Astrocyte of the hippocampus (primary cell): ENCODE data around the gene MAP2K5.

ENCODE experiments used
- DNase-seq: peaks from one replicate; pipeline ENCODE4 v3.0.0; 2011; ENCODE audit warnings: low read depth, low spot score

The MAP2K5 gene

DNA sequence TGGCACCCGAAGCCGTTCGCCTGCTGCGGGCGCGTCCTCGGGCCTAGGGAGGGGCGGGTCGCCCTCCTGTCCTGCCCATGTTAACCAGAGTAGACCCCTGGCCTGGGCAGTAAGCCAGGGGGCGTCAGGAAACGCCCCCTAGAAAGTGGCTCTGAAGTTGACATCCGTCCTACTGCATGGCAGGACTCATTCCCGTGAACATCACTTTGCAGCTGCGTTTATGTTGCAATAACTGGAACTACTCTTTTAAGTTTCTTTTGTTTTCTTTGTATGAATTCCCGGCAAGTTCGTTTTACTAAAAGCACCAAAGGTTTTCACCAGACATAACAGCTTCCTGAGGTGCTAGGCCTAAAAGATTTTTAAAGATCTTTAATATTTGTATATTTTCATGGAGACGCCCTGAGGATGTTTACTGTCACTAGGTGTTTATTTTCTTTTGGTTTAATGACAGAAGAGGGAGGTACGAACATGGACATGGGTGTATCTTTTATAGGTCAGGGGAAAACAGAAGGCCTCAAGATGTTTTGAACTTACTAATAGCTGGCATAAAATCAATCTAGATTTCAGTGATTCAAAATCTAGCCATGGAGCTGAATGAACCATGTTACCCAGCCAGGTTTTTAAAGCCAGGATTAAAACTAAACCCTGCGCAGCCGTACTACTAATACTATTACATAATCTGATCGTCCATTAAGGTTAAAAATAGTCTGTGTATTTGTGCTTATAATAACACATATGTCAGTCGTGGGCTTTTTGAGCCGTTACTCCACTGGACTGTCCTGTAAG is 20.5 kb upstream of the MAP2K5 start:
- peak; percentile 25 for DNase-seq

DNA sequence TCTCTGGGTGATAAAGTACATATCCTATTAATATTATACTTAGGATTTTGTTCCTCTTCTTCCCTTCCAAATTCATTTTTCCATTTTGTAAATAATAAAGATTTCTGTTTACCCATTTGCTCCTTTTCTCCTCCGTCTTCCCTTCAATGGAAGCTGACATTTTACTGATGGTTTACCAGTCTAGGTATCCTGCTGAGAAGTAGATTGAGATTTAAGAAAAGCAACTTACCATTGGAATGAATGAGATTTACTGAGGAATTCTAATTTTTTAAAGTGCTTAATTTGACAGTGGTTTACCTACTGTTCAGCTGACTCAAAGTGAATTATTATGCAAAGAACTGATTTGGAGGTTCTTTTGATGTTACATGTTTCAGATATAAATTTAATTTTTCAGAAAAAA is 19.2 kb upstream of the MAP2K5 start:
- DNase-seq, result no peak

DNA sequence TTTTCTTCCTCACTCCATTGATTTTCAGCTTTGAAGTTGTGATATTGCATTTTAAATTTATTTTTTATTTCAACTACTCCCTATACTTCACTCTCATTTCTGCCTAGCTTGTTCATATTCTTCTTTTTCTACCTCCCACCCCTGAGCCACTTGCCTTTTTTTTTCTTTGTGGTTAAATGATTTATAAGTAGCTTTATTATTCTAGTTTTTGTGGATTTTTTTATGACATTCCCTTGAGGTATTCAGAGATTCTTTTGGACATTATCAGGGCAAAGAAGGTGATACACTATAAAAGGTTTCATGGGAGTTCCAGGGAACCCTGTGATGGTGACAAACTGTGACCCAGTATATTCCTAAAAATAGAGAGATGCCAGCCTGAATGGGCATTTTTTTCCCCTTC is 18.3 kb upstream of the MAP2K5 start:
- no peak for DNase-seq

DNA sequence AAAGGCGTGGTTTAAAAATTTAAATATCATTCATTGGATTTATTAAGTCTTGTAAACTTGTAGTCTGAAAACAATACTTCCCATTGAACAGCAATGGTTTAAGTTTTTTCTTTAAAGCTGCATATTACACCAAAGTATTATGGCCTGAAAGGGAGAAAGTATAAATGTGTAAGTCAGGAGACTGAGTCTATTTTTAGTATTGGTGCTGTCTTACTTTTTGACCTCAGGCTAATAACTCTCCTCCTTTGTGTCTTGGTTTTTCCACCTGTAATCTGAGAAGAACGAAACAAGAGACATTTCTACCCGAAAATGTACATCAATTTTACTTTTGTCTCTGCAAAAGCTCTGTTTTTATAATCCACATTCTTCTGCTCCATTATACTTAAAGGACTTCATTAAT is 14.0 kb upstream of the MAP2K5 start:
- DNase-seq, result no peak

DNA sequence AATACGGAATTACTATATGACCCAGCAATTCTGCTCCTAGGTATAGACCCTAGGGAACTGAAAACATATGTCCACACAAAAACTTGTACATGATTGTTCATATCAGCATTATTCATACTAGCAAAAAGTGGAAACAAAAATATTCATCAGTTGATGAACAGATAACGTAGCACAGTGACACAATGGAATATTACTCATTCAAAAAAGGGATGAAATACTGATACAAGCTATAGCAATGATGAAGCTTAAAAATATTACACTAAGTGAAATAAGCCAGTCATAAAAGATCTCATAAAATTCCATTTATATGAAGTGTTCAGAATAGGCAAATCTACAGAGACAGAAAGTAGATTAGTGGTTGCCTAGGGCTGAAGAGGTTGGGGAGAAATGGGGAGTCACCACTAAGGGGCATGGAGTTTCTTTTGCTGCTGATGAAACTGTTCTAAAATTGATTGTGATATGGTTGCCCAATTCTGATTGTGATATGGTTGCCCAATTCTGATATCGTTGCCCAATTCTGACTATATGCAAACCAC is 11.1 kb upstream of the MAP2K5 start:
- DNase-seq, result no peak

DNA sequence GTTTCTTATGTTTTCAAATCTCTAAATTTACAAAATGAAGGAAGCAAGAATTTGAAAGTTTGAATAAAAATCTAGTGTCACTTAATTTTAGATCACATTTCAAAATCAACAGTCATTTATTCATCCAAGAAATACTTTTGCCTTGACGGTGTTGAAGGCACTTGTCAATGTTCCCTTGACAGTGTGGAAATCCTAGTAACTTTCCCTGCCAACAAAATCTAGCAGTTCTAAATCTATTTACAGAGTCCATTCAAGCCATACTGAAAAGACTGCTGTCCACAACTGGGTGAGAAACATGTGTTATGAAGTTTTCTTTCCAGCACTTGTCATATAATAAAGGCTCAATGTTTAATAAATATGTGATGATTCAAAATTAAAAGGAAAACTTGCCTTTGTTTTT is 8.6 kb upstream of the MAP2K5 start:
- no peak for DNase-seq

DNA sequence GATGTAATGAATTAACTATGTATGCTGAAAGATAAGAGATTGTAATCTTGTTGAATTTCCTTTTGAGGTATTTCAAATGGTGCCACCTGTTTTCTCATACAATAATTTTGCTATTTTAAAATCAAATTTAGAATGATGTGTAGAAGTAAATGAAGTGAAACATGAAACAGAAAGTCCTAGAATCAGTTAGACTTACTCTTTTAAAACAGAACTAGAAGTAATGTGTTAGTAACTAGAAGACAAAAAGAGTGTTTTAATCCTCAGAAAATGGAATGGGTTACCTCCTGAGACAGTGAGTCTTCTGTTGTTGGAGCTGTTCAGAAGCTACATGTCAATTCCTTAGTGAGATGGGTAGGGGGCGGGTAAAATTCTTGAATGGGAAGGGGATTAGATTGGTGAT is 8.1 kb upstream of the MAP2K5 start:
- DNase-seq, result no peak

DNA sequence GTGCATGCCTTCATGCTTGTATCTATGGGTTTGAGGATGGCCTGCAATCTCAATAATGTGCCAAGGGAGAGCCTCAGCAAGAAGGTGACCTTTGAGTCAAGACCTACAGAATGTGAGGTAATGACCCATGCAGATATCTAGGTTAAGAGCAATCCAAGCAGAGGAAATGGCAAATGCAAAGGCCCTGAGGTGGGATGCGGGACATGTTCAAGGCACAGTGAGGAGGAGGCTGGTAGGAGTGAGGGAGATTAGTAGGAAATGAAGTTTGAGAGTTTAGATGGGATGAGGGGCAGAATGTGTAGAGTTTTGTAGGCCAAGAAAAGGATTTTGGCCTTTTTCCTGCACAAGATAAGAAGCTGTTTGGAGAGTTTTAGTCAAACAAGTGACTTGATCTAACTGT is 4.7 kb upstream of the MAP2K5 start:
- DNase-seq, result no peak

DNA sequence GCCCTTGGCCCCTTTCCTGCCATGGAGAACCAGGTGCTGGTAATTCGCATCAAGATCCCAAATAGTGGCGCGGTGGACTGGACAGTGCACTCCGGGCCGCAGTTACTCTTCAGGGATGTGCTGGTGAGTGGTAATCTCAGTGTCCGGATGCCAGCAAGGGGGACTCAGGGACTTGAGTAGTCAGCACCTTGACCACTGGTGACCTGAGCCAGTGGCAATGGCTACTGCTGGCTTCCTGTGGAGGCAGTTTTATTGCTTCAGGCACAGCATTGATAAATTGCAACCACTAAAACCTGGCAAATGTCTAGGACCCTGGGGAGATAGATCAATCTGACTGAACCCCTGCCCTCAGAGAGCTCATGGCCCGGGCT is 830 bp downstream of the MAP2K5 start:
- peak; percentile 28 for DNase-seq

DNA sequence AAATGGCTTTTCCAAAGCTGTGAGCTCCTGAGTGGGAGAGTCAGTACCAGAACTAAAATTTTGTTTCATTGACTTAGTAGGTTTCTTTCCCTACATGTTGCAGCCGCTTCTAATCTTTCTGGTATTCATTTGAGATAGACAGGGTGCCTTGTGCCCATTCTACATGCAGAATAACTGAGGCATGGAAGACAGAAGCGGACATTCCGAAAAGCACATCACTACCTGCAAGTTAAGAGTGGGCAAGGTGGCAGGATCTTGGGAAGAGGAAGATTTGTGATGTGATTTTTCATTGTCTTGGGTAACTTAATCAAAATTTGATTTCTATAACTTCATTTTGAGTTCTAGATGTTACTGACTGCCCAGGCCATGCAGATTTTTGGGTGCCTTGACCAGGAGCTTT is 2.0 kb downstream of the MAP2K5 start:
- no peak for DNase-seq

DNA sequence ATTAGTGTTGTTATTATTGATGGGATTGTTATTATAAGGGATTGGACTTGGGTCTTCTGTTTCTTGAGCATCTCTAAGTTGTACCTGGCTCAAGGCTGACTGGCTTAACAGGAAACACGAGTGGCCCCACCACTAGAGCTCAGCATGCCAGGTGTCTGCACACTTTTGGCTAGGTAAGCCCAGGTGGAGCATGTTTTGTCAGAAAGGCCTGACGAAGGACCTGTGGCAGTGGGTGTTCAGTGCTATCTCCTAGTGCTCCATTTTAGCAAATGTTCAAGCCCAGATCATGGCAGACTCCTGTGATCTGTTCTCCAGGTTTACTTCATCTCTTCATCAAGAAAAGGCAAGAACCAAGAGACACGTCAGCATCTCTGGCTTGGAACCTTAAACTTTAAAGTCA is 3.4 kb downstream of the MAP2K5 start:
- DNase-seq, result no peak

DNA sequence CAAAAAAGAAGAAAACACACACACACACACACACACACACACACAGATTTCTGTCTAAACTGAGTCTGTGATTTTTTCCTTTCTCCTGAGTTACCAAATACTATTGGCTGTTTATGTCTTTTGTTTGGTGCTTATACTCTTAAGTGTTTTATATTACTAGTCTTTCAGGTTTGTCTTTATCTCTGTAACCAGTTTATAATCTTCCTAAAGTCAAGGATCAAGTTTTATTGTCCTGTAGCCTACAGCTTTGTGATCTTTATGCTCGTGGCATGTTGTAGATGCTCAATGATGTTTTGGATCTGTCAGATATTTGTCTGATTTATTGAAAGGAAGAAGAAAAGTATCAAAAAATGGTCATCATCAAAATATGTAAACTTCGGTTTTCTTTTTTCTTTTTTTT is 4.6 kb downstream of the MAP2K5 start:
- no peak for DNase-seq

DNA sequence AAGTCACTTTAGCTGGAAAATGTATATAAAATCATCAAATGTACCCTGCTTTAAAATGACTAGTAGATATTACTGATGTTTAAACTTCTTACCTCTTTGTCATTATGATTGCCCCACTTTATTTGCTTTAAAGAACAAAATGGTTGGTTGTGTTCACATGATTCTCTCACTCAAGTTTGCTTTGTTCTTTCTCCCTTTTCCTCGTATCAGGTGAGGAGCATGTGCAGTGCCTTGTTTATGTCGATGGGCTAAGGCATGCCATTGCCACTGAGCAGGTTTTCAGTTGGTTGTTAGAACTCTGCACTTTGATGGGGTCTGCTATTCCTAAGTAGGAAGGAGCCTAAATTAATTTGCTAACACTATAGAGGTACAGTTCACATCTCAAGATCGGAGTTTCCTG is 5.3 kb downstream of the MAP2K5 start:
- no peak for DNase-seq

DNA sequence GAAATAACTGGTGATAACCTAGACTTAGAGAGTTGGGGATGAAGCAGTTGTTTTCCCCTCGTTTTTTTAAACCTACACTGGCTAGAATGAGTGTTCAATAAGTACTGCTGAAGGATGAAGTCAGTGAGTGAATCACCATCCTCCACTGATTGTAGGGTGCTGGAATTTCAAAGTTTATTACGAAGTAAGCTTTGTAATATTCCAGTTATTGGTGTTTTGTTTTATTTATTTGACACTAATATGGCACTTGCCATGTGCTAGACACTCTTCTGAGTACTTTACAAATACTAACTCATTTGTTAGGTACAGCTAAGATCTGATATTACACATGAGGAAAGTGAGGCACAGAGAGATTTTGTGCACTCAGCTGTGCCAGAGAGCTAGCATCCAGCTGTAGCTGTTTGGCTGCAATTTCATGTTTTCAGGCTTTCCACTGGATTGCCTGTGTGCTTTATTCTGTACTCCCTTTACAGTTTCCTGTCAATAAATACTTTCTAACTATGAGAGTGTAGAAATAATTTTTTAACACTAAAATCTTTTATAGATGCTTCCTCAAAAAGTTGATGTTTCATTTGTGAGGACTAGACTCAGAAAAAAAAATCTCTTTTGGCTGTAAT is 5.8 kb downstream of the MAP2K5 start:
- DNase-seq, result peak; percentile 45

DNA sequence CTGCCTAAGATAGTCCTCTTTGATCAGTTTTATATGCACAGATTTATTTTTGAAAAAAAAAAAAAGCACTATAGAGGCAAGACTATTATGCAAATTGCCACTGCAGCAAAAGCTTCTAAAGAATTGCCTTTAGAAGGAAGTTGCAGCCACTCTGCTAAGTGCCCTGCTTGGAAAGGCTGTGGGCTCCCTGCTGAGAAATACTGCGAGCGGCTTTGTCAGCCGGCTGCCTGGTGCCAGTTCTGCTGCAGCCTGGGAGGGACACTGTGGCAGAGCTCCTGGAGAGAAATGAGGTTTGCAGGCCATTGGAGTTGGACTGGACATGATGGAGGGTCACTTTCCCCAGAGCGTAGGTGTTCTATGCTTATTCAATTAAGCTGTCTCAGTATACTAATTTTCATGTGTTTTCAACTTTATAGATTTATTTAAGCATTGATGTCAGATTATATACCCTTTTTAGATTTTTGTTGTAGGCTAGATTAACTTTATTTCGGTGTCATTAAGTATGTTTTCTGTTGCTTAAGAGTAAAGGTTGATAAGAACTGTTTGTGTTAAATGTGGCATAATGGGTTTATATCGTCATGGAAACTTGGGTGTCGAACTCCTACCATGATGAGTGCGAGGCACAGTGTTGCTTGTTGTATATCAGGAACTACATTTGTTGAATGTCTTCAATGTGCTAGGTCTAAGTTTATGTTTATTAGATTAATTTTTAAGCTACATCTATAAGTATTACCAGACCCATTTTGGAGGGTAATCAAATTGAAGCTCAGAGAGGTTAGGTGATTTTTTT is 6.6 kb downstream of the MAP2K5 start:
- peak; percentile 78 for DNase-seq

DNA sequence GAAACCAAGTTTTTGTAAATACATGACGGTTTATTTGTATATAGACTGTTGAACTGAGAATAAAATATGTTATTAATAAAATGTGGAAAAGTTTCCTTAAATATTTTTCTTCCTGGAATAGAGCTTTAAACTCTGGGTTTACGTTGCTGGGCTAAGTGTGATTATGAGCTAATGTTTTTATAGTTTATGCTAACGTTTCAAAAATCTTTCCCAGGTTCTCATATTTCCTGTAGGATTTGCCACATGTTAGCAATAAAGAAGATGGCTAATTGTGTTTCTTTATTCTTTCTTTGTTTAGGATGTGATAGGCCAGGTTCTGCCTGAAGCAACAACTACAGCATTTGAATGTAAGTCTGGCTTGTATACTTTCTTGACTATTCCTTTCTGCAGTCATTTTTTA is 7.2 kb downstream of the MAP2K5 start:
- no peak for DNase-seq

DNA sequence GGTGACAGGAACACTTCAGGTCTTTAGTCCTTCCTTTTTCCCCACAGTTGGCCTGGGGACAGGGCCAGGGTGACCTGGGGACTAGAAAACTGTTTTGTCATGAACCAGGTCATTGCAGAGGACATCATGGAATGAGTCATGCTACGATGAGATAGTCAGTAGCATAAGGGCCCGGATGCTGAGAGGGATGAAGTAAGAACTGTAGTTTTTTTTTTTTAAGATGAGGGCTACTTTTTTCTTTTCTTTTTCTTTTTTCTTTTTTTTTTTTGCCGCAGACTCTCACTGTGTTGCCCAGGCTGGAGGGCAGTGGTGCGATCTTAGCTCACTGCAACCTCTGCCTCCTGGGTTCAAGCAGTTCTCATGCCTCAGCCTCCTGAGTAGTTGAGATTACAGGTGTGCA is 8.0 kb downstream of the MAP2K5 start:
- DNase-seq, result no peak

DNA sequence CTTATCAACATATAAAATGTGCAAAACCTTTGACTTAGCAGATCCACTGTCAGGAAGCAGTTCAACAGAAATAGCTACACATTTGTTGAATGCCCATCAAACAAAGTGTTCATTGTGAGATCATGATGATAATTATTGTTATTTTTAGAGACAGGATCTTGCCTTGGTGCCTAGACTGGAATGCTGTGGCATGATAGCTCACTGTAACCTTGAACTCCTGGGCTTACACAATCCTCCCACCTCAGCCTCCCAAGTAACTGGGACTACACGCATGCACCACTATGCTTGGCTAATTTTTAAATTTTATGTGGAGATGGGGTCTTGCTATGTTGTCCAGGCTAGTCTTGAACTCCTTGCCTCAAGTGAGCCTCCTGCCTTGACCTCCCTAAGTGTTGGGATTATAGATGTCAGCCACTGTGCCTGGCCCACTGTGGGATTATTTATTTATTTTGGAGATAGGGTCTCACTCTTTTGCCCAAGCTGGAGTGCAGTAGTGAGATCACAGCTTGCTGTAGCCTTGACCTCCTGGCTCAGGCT is 8.8 kb downstream of the MAP2K5 start:
- no peak for DNase-seq

DNA sequence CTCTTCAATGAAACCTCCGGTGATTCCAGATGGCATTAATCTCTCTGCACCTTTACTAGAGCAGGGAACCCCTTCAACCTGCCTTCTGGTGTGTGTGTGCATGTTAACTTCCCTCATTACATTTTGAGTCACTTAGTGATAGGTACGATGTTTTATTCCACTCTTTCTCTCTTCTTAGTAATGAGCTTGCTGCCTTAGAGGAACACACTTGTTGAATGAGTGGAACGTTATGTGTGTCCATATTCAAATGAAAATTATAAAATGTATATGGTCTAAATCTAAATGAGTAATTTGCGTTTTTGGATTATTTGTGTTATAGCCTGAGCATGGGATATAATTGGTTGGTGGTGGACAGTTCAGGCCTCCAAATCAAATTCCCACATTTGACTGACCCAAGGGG is 12.1 kb downstream of the MAP2K5 start:
- no peak for DNase-seq

DNA sequence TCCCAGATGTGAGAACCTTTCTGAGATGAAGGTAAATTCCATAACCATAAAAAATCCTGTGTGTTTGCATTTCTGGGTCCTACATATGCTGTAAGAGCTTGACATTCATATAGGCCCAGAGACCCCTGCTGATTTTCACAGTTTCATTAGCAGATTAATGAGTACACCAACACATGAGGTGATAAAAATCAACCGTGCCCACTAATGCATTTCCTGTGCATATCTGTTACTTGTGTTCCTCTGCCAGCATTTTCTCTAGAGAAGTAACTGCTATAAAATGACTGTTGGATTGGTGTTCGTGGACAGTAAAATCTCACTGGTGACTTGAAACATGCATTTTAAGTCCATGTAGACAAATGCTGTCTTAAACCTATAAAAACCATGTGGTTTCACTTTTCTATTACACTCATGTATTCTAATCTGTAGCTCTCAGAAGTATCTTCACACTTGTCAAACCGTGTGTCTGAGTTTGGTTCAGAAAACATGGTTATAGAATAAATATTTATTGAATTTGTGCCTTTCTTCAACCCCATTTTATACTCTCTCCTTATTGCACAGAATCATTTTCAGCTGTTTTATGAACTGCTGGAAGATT is 14.6 kb downstream of the MAP2K5 start:
- no peak for DNase-seq

DNA sequence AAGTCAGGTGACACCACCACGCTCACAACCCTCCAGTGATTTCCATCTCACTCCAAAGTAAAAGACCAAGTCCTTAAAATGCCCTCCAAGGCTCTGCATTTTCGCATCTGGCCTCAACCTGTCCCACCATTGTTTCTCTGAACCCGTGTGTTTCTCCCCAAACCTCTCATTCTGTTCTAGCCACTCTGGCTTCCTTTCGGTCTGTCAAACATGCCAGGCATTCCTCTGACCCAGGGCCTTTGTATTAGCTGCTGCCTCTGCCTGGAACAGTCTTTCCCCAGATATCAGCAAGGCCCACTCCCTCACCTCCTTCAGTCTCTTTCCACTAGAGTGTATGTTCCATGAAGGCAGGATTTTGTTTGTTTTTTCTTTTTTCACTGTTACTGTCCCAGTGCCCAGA is 16.0 kb downstream of the MAP2K5 start:
- DNase-seq, result peak; percentile 5

DNA sequence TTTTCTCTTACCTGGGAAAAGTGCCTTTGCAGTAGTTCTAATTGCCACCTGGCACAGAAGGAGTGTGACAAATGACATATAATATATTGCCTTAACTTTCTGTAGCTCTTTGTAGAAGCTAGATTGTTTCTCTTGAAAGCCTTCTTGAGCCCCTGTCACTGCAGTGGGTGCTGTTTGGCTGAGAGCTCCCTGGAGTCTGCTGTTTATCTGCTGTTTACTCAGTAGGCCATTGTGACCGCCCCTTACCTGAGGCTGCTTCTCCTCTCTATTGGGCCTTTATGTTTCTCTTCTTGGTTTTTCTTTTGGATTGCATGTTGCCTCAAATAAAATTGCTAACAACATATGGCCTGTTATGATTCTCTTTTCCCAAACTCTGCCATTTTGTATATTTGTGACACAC is 16.7 kb downstream of the MAP2K5 start:
- no peak for DNase-seq
